ENCODE measurements around the gene ZNF808. TPM values are rescaled to one million over a fixed set of nuclear protein-coding genes. Genes with fewer than 3 reads are reported as not detected.

Gene ZNF808
- total and polyA plus RNA-seq, 2 of the 13 experiments (the other 11 are each of a cell fraction or from before 2014, with no cell fraction given) = 3.0 to 7.4 TPM

GRCh38 chr19:52570000-52570861 lies 42.8 kb downstream of the ZNF808 start, which contains the start of gene ZNF701 (continued):
- TF ChIP-seq ZKSCAN1 (IDR thresholded peaks at IDR 0.05; ENCODE audit: low read length) (no peak), ZFP82 (CRISPR knock-in tag; IDR thresholded peaks at IDR 0.05; ENCODE audit: borderline replicate concordance) (no peak), PRMT3 (CRISPR knock-in tag; IDR thresholded peaks at IDR 0.05; ENCODE audit: borderline replicate concordance, low read depth) (no peak), BCL3 (CRISPR knock-in tag; IDR thresholded peaks at IDR 0.05) (no peak), ATF7-NPFF (CRISPR knock-in tag; IDR thresholded peaks at IDR 0.05; ENCODE audit: low read depth) (no peak), GTF3A (CRISPR knock-in tag; conservative IDR thresholded peaks at IDR 0.05) (no peak), ZBTB43 (CRISPR knock-in tag; conservative IDR thresholded peaks at IDR 0.05) (no peak), DNMT1 (CRISPR knock-in tag; IDR thresholded peaks at IDR 0.05) (no peak), ZNF792 (CRISPR knock-in tag; IDR thresholded peaks at IDR 0.05) (no peak), ZNF451 (CRISPR knock-in tag; IDR thresholded peaks at IDR 0.05) (no peak), ZNF562 (CRISPR knock-in tag; IDR thresholded peaks at IDR 0.05; ENCODE audit: borderline replicate concordance) (no peak), KDM1A (CRISPR knock-in tag; IDR thresholded peaks at IDR 0.05) (no peak), ZNF446 (CRISPR knock-in tag; IDR thresholded peaks at IDR 0.05) (no peak), ZMYM2 (CRISPR knock-in tag; IDR thresholded peaks at IDR 0.05) (no peak)
- TF ChIP-seq, protein P1, sequence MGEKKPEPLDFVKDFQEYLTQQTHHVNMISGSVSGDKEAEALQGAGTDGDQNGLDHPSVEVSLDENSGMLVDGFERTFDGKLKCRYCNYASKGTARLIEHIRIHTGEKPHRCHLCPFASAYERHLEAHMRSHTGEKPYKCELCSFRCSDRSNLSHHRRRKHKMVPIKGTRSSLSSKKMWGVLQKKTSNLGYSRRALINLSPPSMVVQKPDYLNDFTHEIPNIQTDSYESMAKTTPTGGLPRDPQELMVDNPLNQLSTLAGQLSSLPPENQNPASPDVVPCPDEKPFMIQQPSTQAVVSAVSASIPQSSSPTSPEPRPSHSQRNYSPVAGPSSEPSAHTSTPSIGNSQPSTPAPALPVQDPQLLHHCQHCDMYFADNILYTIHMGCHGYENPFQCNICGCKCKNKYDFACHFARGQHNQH (CRISPR knock-in tag; IDR thresholded peaks at IDR 0.05) = peak; percentile 59; the same call in 1 of the 2 replicates
- TF ChIP-seq, protein P2, sequence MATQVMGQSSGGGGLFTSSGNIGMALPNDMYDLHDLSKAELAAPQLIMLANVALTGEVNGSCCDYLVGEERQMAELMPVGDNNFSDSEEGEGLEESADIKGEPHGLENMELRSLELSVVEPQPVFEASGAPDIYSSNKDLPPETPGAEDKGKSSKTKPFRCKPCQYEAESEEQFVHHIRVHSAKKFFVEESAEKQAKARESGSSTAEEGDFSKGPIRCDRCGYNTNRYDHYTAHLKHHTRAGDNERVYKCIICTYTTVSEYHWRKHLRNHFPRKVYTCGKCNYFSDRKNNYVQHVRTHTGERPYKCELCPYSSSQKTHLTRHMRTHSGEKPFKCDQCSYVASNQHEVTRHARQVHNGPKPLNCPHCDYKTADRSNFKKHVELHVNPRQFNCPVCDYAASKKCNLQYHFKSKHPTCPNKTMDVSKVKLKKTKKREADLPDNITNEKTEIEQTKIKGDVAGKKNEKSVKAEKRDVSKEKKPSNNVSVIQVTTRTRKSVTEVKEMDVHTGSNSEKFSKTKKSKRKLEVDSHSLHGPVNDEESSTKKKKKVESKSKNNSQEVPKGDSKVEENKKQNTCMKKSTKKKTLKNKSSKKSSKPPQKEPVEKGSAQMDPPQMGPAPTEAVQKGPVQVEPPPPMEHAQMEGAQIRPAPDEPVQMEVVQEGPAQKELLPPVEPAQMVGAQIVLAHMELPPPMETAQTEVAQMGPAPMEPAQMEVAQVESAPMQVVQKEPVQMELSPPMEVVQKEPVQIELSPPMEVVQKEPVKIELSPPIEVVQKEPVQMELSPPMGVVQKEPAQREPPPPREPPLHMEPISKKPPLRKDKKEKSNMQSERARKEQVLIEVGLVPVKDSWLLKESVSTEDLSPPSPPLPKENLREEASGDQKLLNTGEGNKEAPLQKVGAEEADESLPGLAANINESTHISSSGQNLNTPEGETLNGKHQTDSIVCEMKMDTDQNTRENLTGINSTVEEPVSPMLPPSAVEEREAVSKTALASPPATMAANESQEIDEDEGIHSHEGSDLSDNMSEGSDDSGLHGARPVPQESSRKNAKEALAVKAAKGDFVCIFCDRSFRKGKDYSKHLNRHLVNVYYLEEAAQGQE (IDR thresholded peaks at IDR 0.05; ENCODE audit: borderline replicate concordance in 1 of 2, low read depth in 1 of 2, low read length in 2 of 2) = no peak
- TF ChIP-seq, protein P3, sequence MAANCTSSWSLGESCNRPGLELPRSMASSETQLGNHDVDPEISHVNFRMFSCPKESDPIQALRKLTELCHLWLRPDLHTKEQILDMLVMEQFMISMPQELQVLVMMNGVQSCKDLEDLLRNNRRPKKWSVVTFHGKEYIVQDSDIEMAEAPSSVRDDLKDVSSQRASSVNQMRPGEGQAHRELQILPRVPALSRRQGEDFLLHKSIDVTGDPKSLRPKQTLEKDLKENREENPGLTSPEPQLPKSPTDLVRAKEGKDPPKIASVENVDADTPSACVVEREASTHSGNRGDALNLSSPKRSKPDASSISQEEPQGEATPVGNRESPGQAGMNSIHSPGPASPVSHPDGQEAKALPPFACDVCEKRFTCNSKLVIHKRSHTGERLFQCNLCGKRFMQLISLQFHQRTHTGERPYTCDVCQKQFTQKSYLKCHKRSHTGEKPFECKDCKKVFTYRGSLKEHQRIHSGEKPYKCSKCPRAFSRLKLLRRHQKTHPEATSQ (CRISPR knock-in tag; IDR thresholded peaks at IDR 0.05; ENCODE audit: borderline replicate concordance) = no peak
- TF ChIP-seq, protein P4, sequence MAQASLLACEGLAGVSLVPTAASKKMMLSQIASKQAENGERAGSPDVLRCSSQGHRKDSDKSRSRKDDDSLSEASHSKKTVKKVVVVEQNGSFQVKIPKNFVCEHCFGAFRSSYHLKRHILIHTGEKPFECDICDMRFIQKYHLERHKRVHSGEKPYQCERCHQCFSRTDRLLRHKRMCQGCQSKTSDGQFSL (CRISPR knock-in tag; IDR thresholded peaks at IDR 0.05) = no peak
